Endothelial cell of umbilical vein (primary cell): Measurements from ENCODE around the gene SEMA3A. TPM values are rescaled to one million over a fixed set of nuclear protein-coding genes. Genes with fewer than 3 reads are reported as not detected.
"Not testable (repeated sequence)": the region's sequence is repeated elsewhere in the genome, so short reads cannot be mapped to it uniquely, and the experiment has no call there.

Experiments
- BruUV-seq: library from RNA; stranded (reverse); fragments of 400-500 nt; replicated peaks from 2 replicates; lab custom pipeline; 2021; lab: Mats Ljungman, UMichigan
- CTCF ChIA-PET: fragments of 300-600, 350-600 bp; sonication (Branson Sonifier 250); formaldehyde crosslinking; loops from one replicate; lab custom pipeline; 2021; ENCODE audit warnings: antibody characterized with exemption, inconsistent platforms; lab: Charles Lee
- POLR2A ChIA-PET: fragments of 300-600, 350-600 bp; sonication (Branson Sonifier 250); formaldehyde crosslinking; loops from one replicate; lab custom pipeline; 2021; ENCODE audit warnings: antibody characterized with exemption, inconsistent platforms; lab: Charles Lee
- DNase-seq: peaks from one replicate; pipeline ENCODE4 v3.0.0-alpha.2; 2011; ENCODE audit warnings: low read depth, low spot score
- FAIRE-seq: peaks from 2 replicates; lab custom pipeline; 2011; peaks lifted over from hg19 to GRCh38; lab: Jason Lieb, UNC
- H2AFZ ChIP-seq: 2 replicates; pipeline ENCODE4 v1.6.0; 2012; ENCODE audit warnings: low read depth, low read length, control low read depth, inconsistent platforms
- H3K27ac ChIP-seq: 2 replicates; pipeline ENCODE4 v1.5.1; 2011; ENCODE audit warnings: low read depth, mild to moderate bottlenecking, control low read depth, low read length, moderate library complexity; ENCODE audit not compliant: insufficient read depth
- H3K27me3 ChIP-seq, 2 experiments: 2 replicates each; pipeline versions ENCODE4 v1.6.0 to v1.6.1; 2011; ENCODE audit warnings: low read length in 2 of 2, mixed read lengths in 1 of 2; ENCODE audit not compliant: control insufficient read depth in 2 of 2, insufficient read depth in 2 of 2
- H3K36me3 ChIP-seq, 2 experiments: 2 replicates in 1 of 2; 3 replicates in 1 of 2; pipeline ENCODE4 v1.5.1; 2011; ENCODE audit warnings: low read length in 2 of 2, mild to moderate bottlenecking in 1 of 2, moderate library complexity in 1 of 2; ENCODE audit not compliant: control insufficient read depth in 2 of 2, insufficient read depth in 2 of 2; ENCODE audit errors: extremely low read depth in 1 of 2
- H3K4me1 ChIP-seq: 3 replicates; pipeline ENCODE4 v1.5.1; 2011; ENCODE audit warnings: mild to moderate bottlenecking, low read length; ENCODE audit not compliant: control insufficient read depth, insufficient read depth; ENCODE audit errors: extremely low read depth
- H3K4me2 ChIP-seq: 2 replicates; pipeline ENCODE4 v1.6.1; 2011; ENCODE audit warnings: low read length, control low read depth, mixed read lengths; ENCODE audit not compliant: insufficient read depth
- H3K4me3 ChIP-seq, 3 experiments: fragments of 200-600 bp in 1 of 3; sonication (generic), shearing (Covaris generic) in 1 of 3; replicated peaks in 1 of 3; 2 replicates each; pipeline ENCODE4 v1.5.1; 2011 to 2016; ENCODE audit warnings: control low read depth in 3 of 3, low read length in 3 of 3, mild to moderate bottlenecking in 2 of 3, inconsistent platforms in 1 of 3, low read depth in 1 of 3, moderate library complexity in 1 of 3; ENCODE audit not compliant: insufficient read depth in 1 of 3
- H3K79me2 ChIP-seq: 2 replicates; pipeline ENCODE4 v1.6.0; 2012; ENCODE audit warnings: low read length, inconsistent platforms; ENCODE audit not compliant: control insufficient read depth, insufficient read depth
- H3K9ac ChIP-seq: replicated peaks from 2 replicates; pipeline ENCODE3; 2011; ENCODE audit warnings: low read length, control low read depth; ENCODE audit not compliant: insufficient read depth; ENCODE audit errors: extremely low read depth
- H3K9me1 ChIP-seq: replicated peaks from 3 replicates; pipeline ENCODE4 v1.6.0; 2011; ENCODE audit warnings: mild to moderate bottlenecking, low read length; ENCODE audit not compliant: control insufficient read depth, insufficient read depth; ENCODE audit errors: extremely low read depth
- H3K9me3 ChIP-seq: replicated peaks from 2 replicates; pipeline ENCODE4 v1.5.1; 2012; ENCODE audit warnings: low read length, inconsistent platforms; ENCODE audit not compliant: control insufficient read depth, insufficient read depth
- H4K20me1 ChIP-seq: replicated peaks from 2 replicates; pipeline ENCODE3; 2011; ENCODE audit warnings: mild to moderate bottlenecking, low read length; ENCODE audit not compliant: control insufficient read depth, insufficient read depth; ENCODE audit errors: extremely low read depth
- CTCF ChIP-seq, 2 donors: IDR thresholded peaks; 1 replicate in 1 of 2; 2 replicates in 1 of 2; pipeline ENCODE4 v1.5.1; 2011; ENCODE audit warnings: low read length in 2 of 2, mild to moderate bottlenecking in 2 of 2, moderate library complexity in 2 of 2, control low read depth in 1 of 2, inconsistent platforms in 1 of 2, low read depth in 1 of 2; ENCODE audit not compliant: insufficient read depth in 1 of 2; ENCODE audit errors: extremely low read depth in 1 of 2
- EZH2 ChIP-seq: IDR thresholded peaks from 2 replicates; pipeline ENCODE4 v1.6.1; 2012; ENCODE audit warnings: borderline replicate concordance, low read depth, mild to moderate bottlenecking, moderate library complexity, low read length, inconsistent platforms; ENCODE audit not compliant: severe bottlenecking
- FOS ChIP-seq: IDR thresholded peaks from 2 replicates; pipeline ENCODE4 v1.6.1; 2011; ENCODE audit warnings: mild to moderate bottlenecking, low read length, moderate library complexity, borderline replicate concordance; ENCODE audit not compliant: insufficient read depth
- GATA2 ChIP-seq: IDR thresholded peaks from 2 replicates; pipeline ENCODE4 v1.7.0; 2011; ENCODE audit warnings: low read depth, mild to moderate bottlenecking, moderate library complexity, mixed read lengths, low read length; ENCODE audit not compliant: insufficient read length, insufficient read depth
- JUN ChIP-seq: IDR thresholded peaks from 2 replicates; pipeline ENCODE4 v1.6.1; 2011; ENCODE audit warnings: borderline replicate concordance, low read depth; ENCODE audit not compliant: insufficient read length, insufficient read depth
- MYC ChIP-seq: IDR thresholded peaks from one replicate; pipeline ENCODE4 v1.6.1; 2011; ENCODE audit warnings: mild to moderate bottlenecking, low read depth, low read length
- POLR2A ChIP-seq: IDR thresholded peaks from 2 replicates; pipeline ENCODE4 v1.6.1; 2012; ENCODE audit warnings: low read depth, mild to moderate bottlenecking, control low read depth, low read length
- POLR2AphosphoS5 ChIP-seq: IDR thresholded peaks from 2 replicates; pipeline ENCODE4 v1.6.1; 2012; ENCODE audit warnings: low read depth, mild to moderate bottlenecking, control low read depth, low read length, moderate library complexity; ENCODE audit not compliant: insufficient read depth
- dilution Hi-C: fragments of 300-500 bp; cut with MboI; formaldehyde crosslinking; loops from one replicate; pipeline ENCODE4 v1.15.0; 2019; ENCODE audit warnings: low sequenced_read_pairs; ENCODE audit not compliant: extremely low pct_ligation_motif_present
- intact Hi-C: fragments of 100-400 bp; cut with micrococcal nuclease; formaldehyde crosslinking; loops from one replicate; pipeline ENCODE4 v1.10.0; 2022
- polyA plus RNA-seq, 4 experiments: library from polyadenylated mRNA; depleted of rRNA in 3 of 4; stranded (reverse) in 3 of 4; unstranded in 1 of 4; fragments of >200 nt; gene quantifications; 2 replicates each; pipeline versions ENCODE4 v1.2.1 to v1.2.3, GENCODE V29; 2011 to 2012; ENCODE audit warnings: missing spikeins in 1 of 4
- total RNA-seq: library from RNA; stranded (reverse); gene quantifications from 2 replicates; pipeline ENCODE4 v1.2.3, GENCODE V29; 2021
- TF ChIP-seq, protein P1 (sequence below): IDR thresholded peaks from 2 replicates; pipeline ENCODE4 v1.6.1; 2011; ENCODE audit not compliant: insufficient read depth, insufficient read length

Gene SEMA3A
- total and polyA plus RNA-seq, 2 donors (not counting 3 experiments of a cell fraction or from before 2014, with no cell fraction given), result 0.68 to 1.2 TPM

GRCh38 chr7:84152995-84153394, 41.6 kb downstream of the SEMA3A start:
- FAIRE-seq (no peak), DNase-seq (no peak)
- Histone ChIP-seq H4K20me1 (no peaks in the 10 kb centered on the region), H3K4me3 (no peak overlapping the region), H3K36me3 (no peaks in the 10 kb centered on the region), H3K9ac (no peak overlapping the region), H3K27me3 (no peaks in the 10 kb centered on the region), H3K4me1 (no peaks in the 10 kb centered on the region), H3K4me2 (no peak overlapping the region), H3K27ac (no peak overlapping the region), H3K79me2 (no peaks in the 10 kb centered on the region), H2AFZ (no peak overlapping the region), H3K9me3 (no peaks in the 10 kb centered on the region), H3K9me1 (no peaks in the 10 kb centered on the region)
- intact Hi-C loops, result no loop called here
- CTCF ChIA-PET, result interaction anchor here (0.7 to 1.0 kb wide), 2 partner anchors 14 to 21 kb away, joined by 3 read pairs; no protein-coding TSS in a partner anchor
- POLR2A ChIA-PET, result no interaction called here
- no peak for TF ChIP-seq CTCF (IDR thresholded peaks at IDR 0.05; ENCODE audit: extremely low read depth in 1 of 2, insufficient read depth in 1 of 2, low read depth in 1 of 2, low read length in 2 of 2)
- TF ChIP-seq, protein P1, sequence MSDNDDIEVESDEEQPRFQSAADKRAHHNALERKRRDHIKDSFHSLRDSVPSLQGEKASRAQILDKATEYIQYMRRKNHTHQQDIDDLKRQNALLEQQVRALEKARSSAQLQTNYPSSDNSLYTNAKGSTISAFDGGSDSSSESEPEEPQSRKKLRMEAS, result no peak
- no peak for TF ChIP-seq JUN
- TF ChIP-seq POLR2A, result no peak
- no peak for TF ChIP-seq EZH2
- no peak for TF ChIP-seq POLR2AphosphoS5
- no peak for TF ChIP-seq GATA2
- TF ChIP-seq FOS, result no peak
- TF ChIP-seq MYC, result no peak
- dilution Hi-C loops, result no loop called here
- no TSS peak for BruUV-seq

DNA sequence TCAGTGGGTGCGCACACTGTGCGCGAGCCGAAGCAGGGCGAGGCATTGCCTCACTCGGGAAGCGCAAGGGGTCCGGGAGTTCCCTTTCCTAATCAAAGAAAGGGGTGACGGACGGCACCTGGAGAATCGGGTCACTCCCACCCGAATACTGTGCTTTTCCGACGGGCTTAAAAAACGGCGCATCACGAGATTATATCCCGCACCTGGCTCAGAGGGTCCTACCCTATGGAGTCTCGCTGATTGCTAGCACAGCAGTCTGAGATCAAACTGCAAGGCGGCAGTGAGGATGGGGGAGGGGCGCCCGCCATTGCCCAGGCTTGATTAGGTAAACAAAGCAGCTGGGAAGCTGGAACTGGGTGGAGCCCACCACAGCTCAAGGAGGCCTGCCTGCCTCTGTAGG, 44.2 kb downstream of the SEMA3A start:
- H3K4me3 ChIP-seq, H3K9me3 ChIP-seq, H3K9ac ChIP-seq, H3K27ac ChIP-seq, intact Hi-C loops, H3K4me1 ChIP-seq, H4K20me1 ChIP-seq, H3K4me2 ChIP-seq, H3K79me2 ChIP-seq, FAIRE-seq, H3K36me3 ChIP-seq, dilution Hi-C loops, POLR2A ChIA-PET, H3K27me3 ChIP-seq, DNase-seq, BruUV-seq, H3K9me1 ChIP-seq, H2AFZ ChIP-seq: not testable (repeated sequence)
- CTCF ChIA-PET, result interaction anchor here (1.6 kb wide), 1 partner anchor 26 kb away, joined by 6 read pairs; no protein-coding TSS in a partner anchor
